CD8-positive, alpha-beta memory T cell (primary cell): ENCODE data around the gene RICTOR. TPM values are rescaled to one million over a fixed set of nuclear protein-coding genes. Genes with fewer than 3 reads are reported as not detected.
A peak's percentile ranks its signal among the peaks of the same experiment; 100 is the strongest.

Source experiments
- CTCF ChIA-PET: fragments of 350-600 bp; sonication (Branson Sonifier 250); formaldehyde crosslinking; loops from one replicate; lab custom pipeline; 2021; ENCODE audit warnings: antibody characterized with exemption; lab: Charles Lee
- POLR2A ChIA-PET: fragments of 350-600 bp; sonication (Branson Sonifier 250); formaldehyde crosslinking; loops from one replicate; lab custom pipeline; 2021; ENCODE audit warnings: antibody characterized with exemption; lab: Charles Lee
- DNase-seq, 5 donors: peaks; one replicate each; pipeline versions ENCODE4 v3.0.0 to v3.0.0-alpha.2; 2020 to 2022; ENCODE audit warnings: mixed read lengths in 1 of 5
- H3K27ac ChIP-seq: one replicate; pipeline ENCODE4 v1.7.0; 2013; ENCODE audit warnings: low read depth, mild to moderate bottlenecking, low read length, moderate library complexity
- H3K27me3 ChIP-seq: 2 replicates; pipeline ENCODE4 v1.7.0; 2013; ENCODE audit warnings: low read length, mild to moderate bottlenecking; ENCODE audit not compliant: insufficient read depth, poor library complexity, severe bottlenecking
- H3K36me3 ChIP-seq: 2 replicates; pipeline ENCODE4 v1.7.0; 2013; ENCODE audit warnings: mild to moderate bottlenecking, low read length, moderate library complexity; ENCODE audit not compliant: insufficient read depth
- H3K4me1 ChIP-seq: 2 replicates; pipeline ENCODE4 v1.7.0; 2013; ENCODE audit warnings: mild to moderate bottlenecking, low read length, moderate library complexity; ENCODE audit not compliant: insufficient read depth
- H3K4me3 ChIP-seq: 2 replicates; pipeline ENCODE4 v1.7.0; 2013; ENCODE audit warnings: mild to moderate bottlenecking, low read length
- H3K9me3 ChIP-seq: 2 replicates; pipeline ENCODE4 v1.7.0; 2013; ENCODE audit warnings: mild to moderate bottlenecking, low read length
- H3K27ac Mint-ChIP-seq, 8 donors: one replicate each; pipeline ENCODE4 v1.8.0; 2020 to 2021; ENCODE audit warnings: mixed read lengths in 8 of 8, mild to moderate bottlenecking in 6 of 8, inconsistent platforms in 3 of 8, moderate library complexity in 3 of 8
- H3K27me3 Mint-ChIP-seq, 2 donors: one replicate each; pipeline ENCODE4 v1.8.0; 2020 to 2021; ENCODE audit warnings: mixed read lengths in 2 of 2, mild to moderate bottlenecking in 1 of 2, moderate library complexity in 1 of 2
- H3K36me3 Mint-ChIP-seq, 3 donors: one replicate each; pipeline ENCODE4 v1.8.0; 2020 to 2021; ENCODE audit warnings: mixed read lengths in 3 of 3, inconsistent platforms in 1 of 3, mild to moderate bottlenecking in 1 of 3
- H3K4me1 Mint-ChIP-seq, 3 donors: one replicate each; pipeline ENCODE4 v1.8.0; 2020 to 2021; ENCODE audit warnings: mixed read lengths in 3 of 3, inconsistent platforms in 1 of 3, mild to moderate bottlenecking in 1 of 3
- H3K4me3 Mint-ChIP-seq, 7 donors: one replicate each; pipeline ENCODE4 v1.8.0; 2020 to 2021; ENCODE audit warnings: mixed read lengths in 7 of 7, mild to moderate bottlenecking in 6 of 7, moderate library complexity in 4 of 7, inconsistent platforms in 2 of 7
- H3K9me3 Mint-ChIP-seq, 5 donors: one replicate each; pipeline ENCODE4 v1.8.0; 2020 to 2022; ENCODE audit warnings: mixed read lengths in 5 of 5, mild to moderate bottlenecking in 3 of 5, moderate library complexity in 2 of 5, inconsistent platforms in 1 of 5
- polyA plus RNA-seq: library from polyadenylated mRNA; unstranded; fragments of 300-500 nt; fragmentation: Illumina TruSeq; gene quantifications from one replicate; pipeline ENCODE4 v1.2.3, GENCODE V29; 2021
- total RNA-seq, 2 experiments: library from RNA; stranded (reverse); gene quantifications; one replicate each; pipeline ENCODE4 v1.2.3, GENCODE V29; 2021

RICTOR gene
- total and polyA plus RNA-seq, 3 experiments from 2014 or later = 12.1 to 32.9 (median 32.0) TPM

- CTCF ChIA-PET = no interaction called here
- Histone ChIP-seq H3K4me3 (no peak overlapping the region), H3K4me1 (peaks cover 11% of the 10 kb centered on the region), H3K27ac (peak overlapping the region; percentile 48), H3K9me3 (no peaks in the 10 kb centered on the region), H3K27me3 (peaks cover 30% of the 10 kb centered on the region), H3K36me3 (no peaks in the 10 kb centered on the region)
- Mint-ChIP-seq H3K27me3 (peaks cover 40 to 46% of the 10 kb centered on the region in 2 donors), H3K36me3 (peaks cover 0 to 13% (median 0%) of the 10 kb centered on the region in 3 donors), H3K4me3 (peak overlapping the region in 2 of 7 donors; percentile 30 to 99), H3K9me3 (peaks cover 0 to 6% (median 0%) of the 10 kb centered on the region in 5 donors), H3K4me1 (peaks cover 23 to 41% (median 31%) of the 10 kb centered on the region in 3 donors), H3K27ac (peak overlapping the region in 2 of 8 donors; percentile 22 to 99)
- POLR2A ChIA-PET = no interaction called here
- no peak for DNase-seq
Measured at GRCh38 chr5:39076757-39077728, 2.8 kb upstream of the RICTOR start.

GRCh38 chr5:39076101-39076756, 2.0 kb upstream of the RICTOR start:
- no peaks in the 10 kb centered on the region for H3K9me3 ChIP-seq
- Mint-ChIP-seq H3K4me3 (peak overlapping the region in 3 of 7 donors; percentile 19 to 99 (median 45)), H3K36me3 (peaks cover 0 to 17% (median 0%) of the 10 kb centered on the region in 3 donors), H3K9me3 (peaks cover 0 to 6% (median 0%) of the 10 kb centered on the region in 5 donors), H3K27me3 (peaks cover 35 to 38% of the 10 kb centered on the region in 2 donors), H3K4me1 (peaks cover 31 to 49% (median 39%) of the 10 kb centered on the region in 3 donors), H3K27ac (peak overlapping the region in 1 of 8 donors; percentile 99)
- H3K27me3 ChIP-seq = peaks cover 29% of the 10 kb centered on the region
- H3K4me1 ChIP-seq = peaks cover 19% of the 10 kb centered on the region
- H3K36me3 ChIP-seq = no peaks in the 10 kb centered on the region
- H3K27ac ChIP-seq = peak overlapping the region; percentile 48
- DNase-seq = no peak
- CTCF ChIA-PET = interaction anchor here (1.0 to 1.8 kb wide), 3 partner anchors 24 to 207 kb away, joined by 3 to 5 read pairs (median 3); no protein-coding TSS in a partner anchor
- POLR2A ChIA-PET = interaction anchor here (0.7 kb wide), 1 partner anchor 50 kb away, joined by 7 read pairs; no protein-coding TSS in a partner anchor
- no peak overlapping the region for H3K4me3 ChIP-seq

GRCh38 chr5:39073767-39074016, 507 bp downstream of the RICTOR start:
- Mint-ChIP-seq H3K4me1 (peaks cover 43 to 68% (median 58%) of the 10 kb centered on the region in 3 donors), H3K27me3 (peaks cover 19 to 23% of the 10 kb centered on the region in 2 donors), H3K27ac (peak overlapping the region; percentile 97 to 99 (median 98)), H3K36me3 (peaks cover 0 to 35% (median 2%) of the 10 kb centered on the region in 3 donors), H3K9me3 (peaks cover 0 to 6% (median 0%) of the 10 kb centered on the region in 5 donors), H3K4me3 (peak overlapping the region; percentile 97 to 99 (median 98))
- peaks cover 4% of the 10 kb centered on the region for H3K36me3 ChIP-seq
- peak overlapping the region; percentile 89 for H3K4me3 ChIP-seq
- H3K4me1 ChIP-seq = peaks cover 25% of the 10 kb centered on the region
- H3K27ac ChIP-seq = peak overlapping the region; percentile 92
- ChIA-PET POLR2A (interaction anchor here (0.6 to 0.7 kb wide), 2 partner anchors 144 to 191 kb away, joined by 3 to 5 read pairs; no protein-coding TSS in a partner anchor), CTCF (no interaction called here)
- no peaks in the 10 kb centered on the region for H3K9me3 ChIP-seq
- peaks cover 16% of the 10 kb centered on the region for H3K27me3 ChIP-seq
- peak in 1 of 5 donors; percentile 25 for DNase-seq

GRCh38 chr5:39072925-39073766, 1.1 kb downstream of the RICTOR start:
- Mint-ChIP-seq H3K27me3 (peaks cover 14 to 19% of the 10 kb centered on the region in 2 donors), H3K4me1 (peaks cover 45 to 73% (median 63%) of the 10 kb centered on the region in 3 donors), H3K36me3 (peaks cover 0 to 40% (median 7%) of the 10 kb centered on the region in 3 donors), H3K9me3 (peaks cover 0 to 4% (median 0%) of the 10 kb centered on the region in 5 donors), H3K4me3 (peak overlapping the region; percentile 97 to 99 (median 98)), H3K27ac (peak overlapping the region; percentile 97 to 99 (median 98))
- ChIA-PET CTCF (interaction anchor here (1.5 kb wide), 1 partner anchor 192 kb away, joined by 3 read pairs; no protein-coding TSS in a partner anchor), POLR2A (interaction anchor here (0.7 kb wide), 1 partner anchor 144 kb away, joined by 3 read pairs; no protein-coding TSS in a partner anchor)
- Histone ChIP-seq H3K9me3 (no peaks in the 10 kb centered on the region), H3K36me3 (peaks cover 7% of the 10 kb centered on the region), H3K4me3 (peak overlapping the region; percentile 89), H3K27me3 (peaks cover 16% of the 10 kb centered on the region), H3K27ac (peak overlapping the region; percentile 92), H3K4me1 (peaks cover 25% of the 10 kb centered on the region)
- peak; percentile 45 to 82 (median 68) for DNase-seq

GRCh38 chr5:39068099-39068498, 6.1 kb downstream of the RICTOR start:
- Histone ChIP-seq H3K4me1 (peaks cover 34% of the 10 kb centered on the region), H3K27me3 (no peaks in the 10 kb centered on the region), H3K36me3 (peaks cover 14% of the 10 kb centered on the region), H3K9me3 (no peaks in the 10 kb centered on the region), H3K4me3 (no peak overlapping the region), H3K27ac (no peak overlapping the region)
- Mint-ChIP-seq H3K4me3 (peak overlapping the region in 2 of 7 donors; percentile 1 to 57), H3K9me3 (peaks cover 6 to 15% (median 13%) of the 10 kb centered on the region in 5 donors), H3K36me3 (peaks cover 25 to 64% (median 28%) of the 10 kb centered on the region in 3 donors), H3K27ac (peak overlapping the region in 3 of 8 donors; percentile 7 to 79 (median 35)), H3K4me1 (peaks cover 68 to 90% (median 84%) of the 10 kb centered on the region in 3 donors), H3K27me3 (peaks cover 0 to 2% of the 10 kb centered on the region in 2 donors)
- POLR2A ChIA-PET = no interaction called here
- CTCF ChIA-PET = interaction anchor here (1.1 kb wide), 1 partner anchor 22 kb away, joined by 4 read pairs; no protein-coding TSS in a partner anchor
- DNase-seq = no peak

- Mint-ChIP-seq H3K4me3 (peak overlapping the region in 1 of 7 donors; percentile 8), H3K36me3 (peaks cover 25 to 46% (median 26%) of the 10 kb centered on the region in 3 donors), H3K27ac (no peak overlapping the region), H3K27me3 (peaks cover 0 to 2% of the 10 kb centered on the region in 2 donors), H3K4me1 (peaks cover 75 to 95% (median 89%) of the 10 kb centered on the region in 3 donors), H3K9me3 (peaks cover 6 to 15% (median 13%) of the 10 kb centered on the region in 5 donors)
- POLR2A ChIA-PET = no interaction called here
- H3K27ac ChIP-seq = no peak overlapping the region
- no peak overlapping the region for H3K4me3 ChIP-seq
- H3K27me3 ChIP-seq = no peaks in the 10 kb centered on the region
- H3K9me3 ChIP-seq = no peaks in the 10 kb centered on the region
- H3K4me1 ChIP-seq = peaks cover 39% of the 10 kb centered on the region
- H3K36me3 ChIP-seq = peaks cover 14% of the 10 kb centered on the region
- no peak for DNase-seq
- CTCF ChIA-PET = no interaction called here
Measured at GRCh38 chr5:39064450-39064849, 9.7 kb downstream of the RICTOR start.

- H3K36me3 ChIP-seq = peaks cover 6% of the 10 kb centered on the region
- peaks cover 82 to 96% (median 91%) of the 10 kb centered on the region in 3 donors for H3K4me1 Mint-ChIP-seq
- POLR2A ChIA-PET = interaction anchor here (0.6 kb wide), 1 partner anchor 85 kb away, joined by 3 read pairs; no protein-coding TSS in a partner anchor
- H3K36me3 Mint-ChIP-seq = peaks cover 21 to 34% (median 25%) of the 10 kb centered on the region in 3 donors
- peaks cover 6 to 15% (median 13%) of the 10 kb centered on the region in 5 donors for H3K9me3 Mint-ChIP-seq
- H3K4me3 ChIP-seq = no peak overlapping the region
- peak overlapping the region in 5 of 8 donors; percentile 2 to 59 (median 22) for H3K27ac Mint-ChIP-seq
- H3K27me3 Mint-ChIP-seq = peaks cover 0 to 2% of the 10 kb centered on the region in 2 donors
- no peak overlapping the region for H3K27ac ChIP-seq
- peaks cover 53% of the 10 kb centered on the region for H3K4me1 ChIP-seq
- H3K4me3 Mint-ChIP-seq = peak overlapping the region in 2 of 7 donors; percentile 6 to 33
- no peaks in the 10 kb centered on the region for H3K9me3 ChIP-seq
- DNase-seq = no peak
- H3K27me3 ChIP-seq = no peaks in the 10 kb centered on the region
- CTCF ChIA-PET = no interaction called here
Measured at GRCh38 chr5:39063037-39063436, 11.2 kb downstream of the RICTOR start.
